Ishikawa (cell line): Measurements from ENCODE around the gene RPS25.

ENCODE experiments used
- CEBPB ChIP-seq: IDR thresholded peaks from 2 replicates; pipeline ENCODE4 v1.6.1; 2012
- CREB1 ChIP-seq: IDR thresholded peaks from 2 replicates; pipeline ENCODE4 v1.6.1; 2012; ENCODE audit warnings: low read depth
- EGR1 ChIP-seq: IDR thresholded peaks from 2 replicates; pipeline ENCODE4 v1.6.1; 2012
- EP300 ChIP-seq: IDR thresholded peaks from 2 replicates; pipeline ENCODE4 v1.6.1; 2012; ENCODE audit warnings: borderline replicate concordance
- FOXM1 ChIP-seq: IDR thresholded peaks from 2 replicates; pipeline ENCODE4 v1.6.1; 2012; ENCODE audit warnings: low read depth, borderline replicate concordance
- NFIC ChIP-seq: IDR thresholded peaks from 2 replicates; pipeline ENCODE4 v1.6.1; 2012
- RAD21 ChIP-seq: IDR thresholded peaks from 2 replicates; pipeline ENCODE4 v1.6.1; 2012; ENCODE audit warnings: low read depth
- TAF1 ChIP-seq: IDR thresholded peaks from 2 replicates; pipeline ENCODE4 v1.6.1; 2012; ENCODE audit warnings: low read depth, mild to moderate bottlenecking
- TCF12 ChIP-seq: IDR thresholded peaks from 2 replicates; pipeline ENCODE4 v1.6.1; 2012; ENCODE audit warnings: low read depth
- TEAD4 ChIP-seq: IDR thresholded peaks from 2 replicates; pipeline ENCODE4 v1.6.1; 2012
- YY1 ChIP-seq: IDR thresholded peaks from 2 replicates; pipeline ENCODE4 v1.6.1; 2012; ENCODE audit warnings: low read depth
- ZBTB7A ChIP-seq: IDR thresholded peaks from 2 replicates; pipeline ENCODE4 v1.6.1; 2012; ENCODE audit warnings: low read depth
- TF ChIP-seq, protein P1 (sequence below): IDR thresholded peaks from 2 replicates; pipeline ENCODE4 v1.6.1; 2012; ENCODE audit warnings: low read depth, mild to moderate bottlenecking
- TF ChIP-seq, protein P2 (sequence below): IDR thresholded peaks from 2 replicates; pipeline ENCODE4 v1.6.1; 2012
- TF ChIP-seq, protein P3 (sequence below): IDR thresholded peaks from 2 replicates; pipeline ENCODE4 v1.6.1; 2012

RPS25 gene

DNA sequence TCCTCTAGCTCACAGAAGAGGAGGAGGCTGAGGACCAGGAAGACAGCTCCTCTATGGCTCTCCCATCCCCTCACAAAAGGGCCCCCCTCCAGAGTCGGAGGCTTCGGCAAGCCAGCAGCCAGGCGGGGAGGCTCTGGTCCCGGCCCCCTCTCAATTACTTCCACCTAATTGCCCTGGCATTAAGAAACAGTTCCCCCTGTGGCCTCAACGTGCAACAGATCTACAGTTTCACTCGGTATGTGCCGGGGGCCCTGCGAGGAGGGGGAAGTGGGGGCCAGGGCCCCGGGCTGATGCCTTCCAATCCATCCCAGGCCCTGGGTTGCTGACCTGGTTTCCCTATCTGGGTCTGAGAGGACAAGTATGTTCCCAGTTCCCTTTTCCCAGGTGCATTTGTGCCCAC is 38.7 kb downstream of the RPS25 start:
- TF ChIP-seq YY1 = no peak
- no peak for TF ChIP-seq RAD21
- no peak for TF ChIP-seq CEBPB
- TF ChIP-seq, protein P1, sequence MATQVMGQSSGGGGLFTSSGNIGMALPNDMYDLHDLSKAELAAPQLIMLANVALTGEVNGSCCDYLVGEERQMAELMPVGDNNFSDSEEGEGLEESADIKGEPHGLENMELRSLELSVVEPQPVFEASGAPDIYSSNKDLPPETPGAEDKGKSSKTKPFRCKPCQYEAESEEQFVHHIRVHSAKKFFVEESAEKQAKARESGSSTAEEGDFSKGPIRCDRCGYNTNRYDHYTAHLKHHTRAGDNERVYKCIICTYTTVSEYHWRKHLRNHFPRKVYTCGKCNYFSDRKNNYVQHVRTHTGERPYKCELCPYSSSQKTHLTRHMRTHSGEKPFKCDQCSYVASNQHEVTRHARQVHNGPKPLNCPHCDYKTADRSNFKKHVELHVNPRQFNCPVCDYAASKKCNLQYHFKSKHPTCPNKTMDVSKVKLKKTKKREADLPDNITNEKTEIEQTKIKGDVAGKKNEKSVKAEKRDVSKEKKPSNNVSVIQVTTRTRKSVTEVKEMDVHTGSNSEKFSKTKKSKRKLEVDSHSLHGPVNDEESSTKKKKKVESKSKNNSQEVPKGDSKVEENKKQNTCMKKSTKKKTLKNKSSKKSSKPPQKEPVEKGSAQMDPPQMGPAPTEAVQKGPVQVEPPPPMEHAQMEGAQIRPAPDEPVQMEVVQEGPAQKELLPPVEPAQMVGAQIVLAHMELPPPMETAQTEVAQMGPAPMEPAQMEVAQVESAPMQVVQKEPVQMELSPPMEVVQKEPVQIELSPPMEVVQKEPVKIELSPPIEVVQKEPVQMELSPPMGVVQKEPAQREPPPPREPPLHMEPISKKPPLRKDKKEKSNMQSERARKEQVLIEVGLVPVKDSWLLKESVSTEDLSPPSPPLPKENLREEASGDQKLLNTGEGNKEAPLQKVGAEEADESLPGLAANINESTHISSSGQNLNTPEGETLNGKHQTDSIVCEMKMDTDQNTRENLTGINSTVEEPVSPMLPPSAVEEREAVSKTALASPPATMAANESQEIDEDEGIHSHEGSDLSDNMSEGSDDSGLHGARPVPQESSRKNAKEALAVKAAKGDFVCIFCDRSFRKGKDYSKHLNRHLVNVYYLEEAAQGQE = no peak
- TF ChIP-seq, protein P2, sequence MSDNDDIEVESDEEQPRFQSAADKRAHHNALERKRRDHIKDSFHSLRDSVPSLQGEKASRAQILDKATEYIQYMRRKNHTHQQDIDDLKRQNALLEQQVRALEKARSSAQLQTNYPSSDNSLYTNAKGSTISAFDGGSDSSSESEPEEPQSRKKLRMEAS = no peak
- TF ChIP-seq FOXM1 = no peak
- no peak for TF ChIP-seq NFIC
- no peak for TF ChIP-seq TEAD4
- no peak for TF ChIP-seq EP300
- TF ChIP-seq EGR1 = no peak

DNA sequence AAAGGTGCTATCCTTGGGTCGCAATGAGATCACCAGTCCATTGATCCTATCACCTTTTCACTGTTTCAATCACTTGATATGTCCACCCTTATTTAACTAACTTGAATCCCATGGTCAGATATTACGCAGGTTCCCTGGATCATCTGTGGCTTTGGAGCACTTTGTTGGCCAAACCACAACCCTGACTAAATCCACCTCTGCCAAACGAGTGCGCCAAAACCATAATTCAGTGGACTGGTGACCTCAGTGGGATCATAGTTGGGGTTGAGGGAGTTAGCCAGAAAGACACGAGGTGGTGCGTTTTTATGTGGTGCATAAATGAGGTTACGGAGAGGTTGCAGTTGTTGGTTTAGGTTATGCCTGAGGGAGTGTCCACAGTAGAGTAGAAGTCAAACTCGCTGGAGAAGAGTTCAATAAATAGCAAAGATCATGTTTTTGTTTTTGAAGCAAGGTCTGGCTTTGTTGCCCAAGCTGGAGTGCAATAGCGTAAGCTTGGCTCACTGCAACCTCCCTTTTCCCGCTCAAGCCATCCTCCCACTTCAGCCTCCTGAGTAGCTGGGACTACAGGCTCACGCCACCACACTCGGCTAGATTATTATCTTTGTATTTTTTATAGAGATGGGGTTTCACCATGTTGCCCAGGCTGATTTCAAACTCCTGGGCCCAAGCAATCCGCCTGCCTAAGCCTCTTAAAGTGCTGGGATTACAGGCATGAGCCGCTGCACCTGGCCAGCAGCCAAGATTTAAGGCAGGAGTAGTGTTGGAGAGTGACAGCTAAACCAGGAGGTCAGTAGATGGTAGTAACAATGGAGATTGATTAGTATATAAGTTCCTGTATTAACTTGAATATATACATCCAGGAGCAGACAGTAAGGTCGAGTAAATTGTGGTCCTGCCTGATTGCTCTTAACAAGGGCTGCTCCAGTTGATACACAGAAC is 42.1 kb downstream of the RPS25 start:
- TF ChIP-seq FOXM1 (no peak), NFIC (peak; percentile 60; the same call in 1 of the 2 replicates)

DNA sequence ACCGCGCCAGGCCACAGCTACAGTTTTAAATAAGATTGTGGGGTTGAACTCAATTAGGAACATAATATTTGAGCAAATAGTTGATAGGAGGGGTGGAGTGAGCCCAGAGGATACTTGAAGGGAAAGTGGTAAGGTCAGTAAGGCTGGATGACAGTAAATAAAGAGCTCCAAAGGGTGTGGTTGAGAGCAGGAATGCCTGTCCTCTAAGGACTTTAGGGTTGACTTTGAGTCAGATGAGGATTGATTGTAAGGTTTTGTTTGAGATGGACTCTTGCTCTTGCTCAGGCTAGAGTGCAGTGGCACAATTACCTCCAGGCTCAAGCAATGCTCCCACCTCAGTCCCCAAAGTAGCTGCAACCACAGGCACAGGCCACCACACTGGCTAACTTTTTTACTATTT is 44.2 kb downstream of the RPS25 start:
- no peak for TF ChIP-seq EGR1
- no peak for TF ChIP-seq NFIC
- no peak for TF ChIP-seq TAF1
- no peak for TF ChIP-seq TCF12

DNA sequence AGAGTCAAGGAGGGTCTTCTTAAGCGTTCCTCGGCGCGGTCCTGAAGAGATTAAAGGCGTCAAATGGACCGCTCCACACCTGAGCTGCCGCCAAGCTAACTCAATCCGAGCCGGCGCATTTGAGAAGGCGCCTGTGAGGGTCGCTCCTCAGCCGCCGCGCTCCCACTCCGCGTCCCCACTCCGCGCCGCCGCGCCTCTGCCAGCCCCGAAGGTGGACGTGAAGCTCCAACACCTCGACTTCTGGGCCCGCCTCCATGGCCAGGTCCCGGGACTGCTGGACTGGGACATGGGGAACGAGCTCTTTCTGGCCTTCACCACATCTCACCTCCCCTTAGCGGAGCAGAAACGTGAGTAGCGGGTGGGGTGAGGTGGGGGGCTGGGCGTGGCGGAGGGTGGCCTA is 46.5 kb downstream of the RPS25 start, which contains the start of gene FOXR1:
Gene FOXR1 (plus strand): TSS at position 116 of the 400 bp plus-strand sequence. CDS start 171 bp downstream, at position 287.
- TF ChIP-seq, protein P2 = no peak
- TF ChIP-seq CEBPB (no peak), ZBTB7A (no peak), FOXM1 (no peak), TAF1 (no peak), YY1 (no peak), EP300 (no peak), NFIC (no peak), EGR1 (no peak), RAD21 (no peak), TEAD4 (no peak), CREB1 (no peak), TCF12 (no peak)
- TF ChIP-seq, protein P3, sequence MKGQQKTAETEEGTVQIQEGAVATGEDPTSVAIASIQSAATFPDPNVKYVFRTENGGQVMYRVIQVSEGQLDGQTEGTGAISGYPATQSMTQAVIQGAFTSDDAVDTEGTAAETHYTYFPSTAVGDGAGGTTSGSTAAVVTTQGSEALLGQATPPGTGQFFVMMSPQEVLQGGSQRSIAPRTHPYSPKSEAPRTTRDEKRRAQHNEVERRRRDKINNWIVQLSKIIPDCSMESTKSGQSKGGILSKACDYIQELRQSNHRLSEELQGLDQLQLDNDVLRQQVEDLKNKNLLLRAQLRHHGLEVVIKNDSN = no peak
- TF ChIP-seq, protein P1 = no peak
